Measurements from ENCODE around the gene TMEM255A. TPM values are rescaled to one million over a fixed set of nuclear protein-coding genes. Genes with fewer than 3 reads are reported as not detected.

The TMEM255A gene
- total and polyA plus RNA-seq, 2 of the 13 experiments (the other 11 are each of a cell fraction or from before 2014, with no cell fraction given) = 0.13 to 0.40 TPM

DNA sequence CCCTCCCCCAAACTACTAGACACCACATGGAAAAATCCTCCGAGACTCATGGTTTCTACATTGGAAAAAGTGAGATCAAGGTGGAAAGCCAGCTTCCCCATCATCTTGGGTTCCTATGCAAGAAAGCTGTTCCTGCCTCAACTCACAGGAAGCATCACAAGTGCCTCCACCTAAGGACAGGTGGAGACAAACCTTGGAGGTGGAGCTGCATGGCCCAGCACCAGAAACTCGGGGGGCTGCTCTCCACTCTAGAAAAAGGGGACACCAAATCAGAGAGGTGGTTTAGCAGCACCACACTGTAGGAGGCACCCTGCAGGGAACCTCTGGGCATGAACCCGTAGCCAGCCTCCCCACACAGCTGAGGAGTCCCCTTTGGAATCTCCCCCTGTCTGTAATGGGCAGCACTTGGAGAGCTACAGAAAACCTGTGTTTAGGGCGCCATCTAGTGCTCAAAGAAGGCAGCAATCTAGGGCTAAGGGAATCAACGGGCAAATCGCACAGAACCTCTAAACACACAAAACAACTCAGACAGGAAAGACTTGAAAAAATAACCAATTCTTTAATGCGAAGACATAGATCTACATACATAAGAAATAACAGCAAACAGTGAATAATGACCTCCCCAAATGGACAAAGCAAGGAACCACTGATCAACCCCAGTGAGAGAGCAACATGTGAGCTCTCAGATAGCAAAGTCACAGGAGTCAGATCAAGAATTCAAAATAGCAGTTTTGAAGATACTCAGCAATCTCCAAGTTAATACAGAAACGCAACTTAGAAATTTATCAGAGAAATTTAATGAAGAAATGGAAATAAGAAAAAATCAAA lies 97.6 kb downstream of the TMEM255A start:
- H3K36me3 ChIP-seq (replicated peaks in 1 of 2; ENCODE audit: control insufficient read depth in 1 of 2, insufficient read depth in 2 of 2, low read length in 2 of 2) = no peaks in the 10 kb centered on the region
- 19% methylated on average over 6 of the region's 8 CpGs for WGBS (ENCODE audit: low lambda C conversion rate)
- DNase-seq (ENCODE audit: low spot score) = peak; percentile 35
- peak; percentile 64 for FAIRE-seq
- CTCF ChIA-PET (ENCODE audit: low intra/inter-chr PET ratio, low total read pairs) = no interaction called here
- H3K4me2 ChIP-seq (ENCODE audit: low read depth, low read length) = no peak overlapping the region
- H4K20me1 ChIP-seq (ENCODE audit: insufficient read depth, low read length) = 0 out of 2 replicates have a peak, but pooled peaks cover 2% of the 10 kb centered on the region
- no peak overlapping the region for H3K27ac ChIP-seq (ENCODE audit: extremely low read length, insufficient read depth, low read length)
- H3K9ac ChIP-seq (ENCODE audit: insufficient read depth, low read depth, low read length) = no peak overlapping the region
- TF ChIP-seq SMC3 (IDR thresholded peaks at IDR 0.05; ENCODE audit: low read length) (0 out of 2 replicates have a peak, but pooled peaks have one; percentile 19), PPARG (CRISPR knock-in tag; conservative IDR thresholded peaks at IDR 0.05) (peak; percentile 52; the same call in 1 of the 2 replicates), POLR2AphosphoS2 (IDR thresholded peaks at IDR 0.05; ENCODE audit: low read depth, low read length) (no peak), STAG1 (CRISPR knock-in tag; IDR thresholded peaks at IDR 0.05) (peak; percentile 50), PHF8 (CRISPR knock-in tag; IDR thresholded peaks at IDR 0.05) (no peak)
- TF ChIP-seq, protein P1, sequence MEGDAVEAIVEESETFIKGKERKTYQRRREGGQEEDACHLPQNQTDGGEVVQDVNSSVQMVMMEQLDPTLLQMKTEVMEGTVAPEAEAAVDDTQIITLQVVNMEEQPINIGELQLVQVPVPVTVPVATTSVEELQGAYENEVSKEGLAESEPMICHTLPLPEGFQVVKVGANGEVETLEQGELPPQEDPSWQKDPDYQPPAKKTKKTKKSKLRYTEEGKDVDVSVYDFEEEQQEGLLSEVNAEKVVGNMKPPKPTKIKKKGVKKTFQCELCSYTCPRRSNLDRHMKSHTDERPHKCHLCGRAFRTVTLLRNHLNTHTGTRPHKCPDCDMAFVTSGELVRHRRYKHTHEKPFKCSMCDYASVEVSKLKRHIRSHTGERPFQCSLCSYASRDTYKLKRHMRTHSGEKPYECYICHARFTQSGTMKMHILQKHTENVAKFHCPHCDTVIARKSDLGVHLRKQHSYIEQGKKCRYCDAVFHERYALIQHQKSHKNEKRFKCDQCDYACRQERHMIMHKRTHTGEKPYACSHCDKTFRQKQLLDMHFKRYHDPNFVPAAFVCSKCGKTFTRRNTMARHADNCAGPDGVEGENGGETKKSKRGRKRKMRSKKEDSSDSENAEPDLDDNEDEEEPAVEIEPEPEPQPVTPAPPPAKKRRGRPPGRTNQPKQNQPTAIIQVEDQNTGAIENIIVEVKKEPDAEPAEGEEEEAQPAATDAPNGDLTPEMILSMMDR (CRISPR knock-in tag; IDR thresholded peaks at IDR 0.05) = peak; percentile 75
- no peak overlapping the region for H2AFZ ChIP-seq (ENCODE audit: low read length)
- in situ Hi-C loops (cut with HindIII; ENCODE audit: extremely low pct_ligation_motif_present, low pct_unique_long_range_greater_than_20kb) = no loop called here
- ATAC-seq = peak; percentile 90
- POLR2A ChIA-PET = no interaction called here
- no peaks in the 10 kb centered on the region for H3K9me3 ChIP-seq (ENCODE audit: low read length)
- peaks cover 11% of the 10 kb centered on the region for H3K4me1 ChIP-seq (ENCODE audit: insufficient read depth, low read length)
- H3K4me3 ChIP-seq (replicated peaks in 1 of 3; ENCODE audit: insufficient read depth in 1 of 3, low read depth in 2 of 3, low read length in 3 of 3) = no peak overlapping the region
- no peaks in the 10 kb centered on the region for H3K27me3 ChIP-seq (ENCODE audit: control insufficient read depth in 1 of 2, insufficient read depth in 2 of 2, low read length in 2 of 2)
- intact Hi-C loops (cut with micrococcal nuclease; ENCODE audit: unreplicated experiment) = no loop called here
- no peaks in the 10 kb centered on the region for H3K79me2 ChIP-seq (ENCODE audit: insufficient read depth, low read length)
- BruUV-seq (replicated peaks) = no TSS peak

Other genes with a start within 250 kb of the TMEM255A start
- gene RHOXF2B, start 233.8 kb downstream of the TMEM255A start, total RNA-seq (2016; rRNA removed; fragmentation: Illumina TruSeq; extraction: Trizol) = not detected in 2 replicates
- not detected in 2 replicates for gene RHOXF2B, start 233.8 kb downstream of the TMEM255A start, polyA plus RNA-seq (2011; rRNA removed)
- not detected in 2 replicates for gene RHOXF1, start 195.5 kb downstream of the TMEM255A start, total RNA-seq (2016; rRNA removed; fragmentation: Illumina TruSeq; extraction: Trizol)
- gene RHOXF1, start 195.5 kb downstream of the TMEM255A start, polyA plus RNA-seq (2011; rRNA removed) = not detected in 2 replicates
- not detected in 2 replicates for gene RHOXF2, start 152.8 kb downstream of the TMEM255A start, total RNA-seq (2016; rRNA removed; fragmentation: Illumina TruSeq; extraction: Trizol)
- gene RHOXF2, start 152.8 kb downstream of the TMEM255A start, polyA plus RNA-seq (2011; rRNA removed) = not detected in 2 replicates
- gene ZBTB33, start 60.6 kb downstream of the TMEM255A start, total RNA-seq (2016; rRNA removed; fragmentation: Illumina TruSeq; extraction: Trizol) = 20.2 and 36.2 TPM in 2 replicates
- gene ZBTB33, start 60.6 kb downstream of the TMEM255A start, polyA plus RNA-seq (2011; rRNA removed) = 5.7 and 6.5 TPM in 2 replicates
- not detected in 2 replicates for gene ATP1B4, start 50.6 kb upstream of the TMEM255A start, total RNA-seq (2016; rRNA removed; fragmentation: Illumina TruSeq; extraction: Trizol)
- gene ATP1B4, start 50.6 kb upstream of the TMEM255A start, polyA plus RNA-seq (2011; rRNA removed) = not detected in 2 replicates
- gene LAMP2, start 157.8 kb upstream of the TMEM255A start, total RNA-seq (2016; rRNA removed; fragmentation: Illumina TruSeq; extraction: Trizol) = 63.0 and 127 TPM in 2 replicates
- gene LAMP2, start 157.8 kb upstream of the TMEM255A start, polyA plus RNA-seq (2011; rRNA removed) = 143 and 170 TPM in 2 replicates
- 28.5 and 50.0 TPM in 2 replicates for gene CUL4B, start 249.5 kb upstream of the TMEM255A start, total RNA-seq (2016; rRNA removed; fragmentation: Illumina TruSeq; extraction: Trizol)
- 20.0 and 21.6 TPM in 2 replicates for gene CUL4B, start 249.5 kb upstream of the TMEM255A start, polyA plus RNA-seq (2011; rRNA removed)